ENCODE measurements around the gene ESPN. TPM values are rescaled to one million over a fixed set of nuclear protein-coding genes. Genes with fewer than 3 reads are reported as not detected.

The ESPN gene
- total and polyA plus RNA-seq, 2 of the 8 experiments (the other 6 are each of a cell fraction or from before 2014, with no cell fraction given), result 5.2 to 16.3 TPM

GRCh38 chr1:6414443-6414844 is 10.1 kb upstream of the ESPN start:
- peak overlapping the region; percentile 81; the same call in 1 of the 2 replicates for H4K8ac ChIP-seq (ENCODE audit: extremely low read depth, insufficient read depth, low read length)
- no peak overlapping the region for H2BK20ac ChIP-seq (ENCODE audit: low read length)
- peak overlapping the region; percentile 98 for H2BK12ac ChIP-seq (ENCODE audit: low read depth, low read length)
- H4K91ac ChIP-seq (replicated peaks; ENCODE audit: insufficient read length, low read length), result peak overlapping the region; percentile 91
- 23% methylated on average over 15 of the region's 15 CpGs; no CpG with 5 or more reads in 1 of the 2 experiments for WGBS, 2 experiments (ENCODE audit: extremely low coverage in 1 of 2, insufficient coverage in 1 of 2, insufficient read length in 1 of 2, insufficient replicate concordance in 2 of 2, low coverage in 1 of 2, low lambda C conversion rate in 2 of 2, missing lambda C conversion rate in 1 of 2)
- DNase-seq (ENCODE audit: low read depth in 1 of 2, low spot score in 2 of 2), result peak in 1 of 2 experiments; percentile 86
- H3K27ac ChIP-seq (ENCODE audit: low read depth, low read length), result no peak overlapping the region
- H2AFZ ChIP-seq (ENCODE audit: low read length), result peak overlapping the region; percentile 47; the same call in 1 of the 2 replicates
- H3K27me3 ChIP-seq (replicated peaks in 1 of 4; ENCODE audit: control insufficient read depth in 3 of 4, extremely low read depth in 1 of 4, insufficient read depth in 3 of 4, low read length in 3 of 4), result peaks cover 29 to 52% (median 50%) of the 10 kb centered on the region in 4 experiments
- peaks cover 2 to 10% (median 5%) of the 10 kb centered on the region in 4 experiments; a peak in 6 of 7 replicates for H3K4me1 ChIP-seq (replicated peaks in 1 of 4; ENCODE audit: control insufficient read depth in 3 of 4, insufficient read depth in 4 of 4, low read length in 3 of 4)
- H2BK15ac ChIP-seq (ENCODE audit: low read length), result no peak overlapping the region
- H3K9ac ChIP-seq (replicated peaks in 1 of 4; ENCODE audit: extremely low read depth in 1 of 4, low read depth in 3 of 4, low read length in 3 of 4), result no peak overlapping the region
- H4K5ac ChIP-seq (ENCODE audit: insufficient read length, low read depth, low read length), result peak overlapping the region; percentile 61
- CTCF ChIA-PET (ENCODE audit: partially characterized antibody), result interaction anchor here (0.7 to 58.4 kb wide), 31 partner anchors 8 to 227 kb away, joined by 3 to 1769 read pairs (median 4); no protein-coding TSS in a partner anchor
- H3K23ac ChIP-seq (ENCODE audit: insufficient read length), result no peak overlapping the region
- no peaks in the 10 kb centered on the region for H3K79me2 ChIP-seq (ENCODE audit: control insufficient read depth in 1 of 2, insufficient read depth in 2 of 2, low read length in 2 of 2)
- H3K23me2 ChIP-seq (ENCODE audit: low read depth, low read length), result peaks cover 5% of the 10 kb centered on the region; the same call in 1 of the 2 replicates
- peak; percentile 92 for FAIRE-seq
- H2BK5ac ChIP-seq (ENCODE audit: low read depth, low read length), result peak overlapping the region; percentile 84; the same call in 1 of the 2 replicates
- peaks cover 0 to 8% (median 0%) of the 10 kb centered on the region in 4 experiments; a peak in 1 of 8 replicates for H3K36me3 ChIP-seq (ENCODE audit: control insufficient read depth in 2 of 4, insufficient read depth in 4 of 4, low read length in 3 of 4)
- no peaks in the 10 kb centered on the region for H3K79me1 ChIP-seq (ENCODE audit: low read depth, low read length)
- peaks cover 0 to 5% of the 10 kb centered on the region in 2 experiments for H4K20me1 ChIP-seq (replicated peaks in 1 of 2; ENCODE audit: control insufficient read depth in 1 of 2, insufficient read depth in 2 of 2, low read length in 2 of 2)
- no peaks in the 10 kb centered on the region for H3K9me3 ChIP-seq (ENCODE audit: insufficient read depth in 2 of 2, low read depth in 1 of 2, low read length in 1 of 2)
- POLR2A ChIA-PET (ENCODE audit: partially characterized antibody), result interaction anchor here (0.6 to 1.8 kb wide), 8 partner anchors 10 to 576 kb away, joined by 3 to 6 read pairs (median 3); partner anchors contain the start of gene ACOT7
- H3K4me3 ChIP-seq (ENCODE audit: extremely low read depth in 1 of 4, insufficient read depth in 2 of 4, low read depth in 3 of 4, low read length in 4 of 4), result no peak overlapping the region; a peak in 1 of 8 replicates
- H2BK120ac ChIP-seq (replicated peaks; ENCODE audit: low read depth, low read length), result no peak overlapping the region
- H3K4ac ChIP-seq (replicated peaks; ENCODE audit: insufficient read length, low read depth, low read length), result no peak overlapping the region
- peak overlapping the region; percentile 93 for H3K18ac ChIP-seq (ENCODE audit: extremely low read depth, low read length)
- H3K14ac ChIP-seq (ENCODE audit: insufficient read length), result no peak overlapping the region
- peak overlapping the region; percentile 35 to 51 for H3K4me2 ChIP-seq (ENCODE audit: insufficient read depth in 1 of 2, low read depth in 2 of 2, low read length in 2 of 2)
- H2AK5ac ChIP-seq (ENCODE audit: low read depth, low read length), result peak overlapping the region; percentile 94; the same call in 1 of the 2 replicates
- peak overlapping the region; percentile 72 for H3K56ac ChIP-seq (replicated peaks; ENCODE audit: insufficient read length, low read depth, low read length)
- TF ChIP-seq E2F6 (IDR thresholded peaks at IDR 0.05) (peak; percentile 74), FOSL1 (IDR thresholded peaks at IDR 0.05; ENCODE audit: insufficient read depth, low read depth, low read length) (no peak), TBP (IDR thresholded peaks at IDR 0.05; ENCODE audit: low read depth, low read length) (no peak), TEAD4 (IDR thresholded peaks at IDR 0.05; ENCODE audit: low read depth, low read length) (no peak), CHD1 (IDR thresholded peaks at IDR 0.05; ENCODE audit: low read depth, low read length) (no peak), SP1 (IDR thresholded peaks at IDR 0.05; ENCODE audit: low read depth, low read length) (no peak), KDM4A (IDR thresholded peaks at IDR 0.05; ENCODE audit: low read depth, low read length, severe bottlenecking) (no peak), CBX5 (IDR thresholded peaks at IDR 0.05; ENCODE audit: low read depth, low read length) (no peak), RFX5 (IDR thresholded peaks at IDR 0.05; ENCODE audit: borderline replicate concordance, low read depth, low read length) (no peak), SP4 (IDR thresholded peaks at IDR 0.05; ENCODE audit: low read length) (no peak)
- TF ChIP-seq, protein P1, sequence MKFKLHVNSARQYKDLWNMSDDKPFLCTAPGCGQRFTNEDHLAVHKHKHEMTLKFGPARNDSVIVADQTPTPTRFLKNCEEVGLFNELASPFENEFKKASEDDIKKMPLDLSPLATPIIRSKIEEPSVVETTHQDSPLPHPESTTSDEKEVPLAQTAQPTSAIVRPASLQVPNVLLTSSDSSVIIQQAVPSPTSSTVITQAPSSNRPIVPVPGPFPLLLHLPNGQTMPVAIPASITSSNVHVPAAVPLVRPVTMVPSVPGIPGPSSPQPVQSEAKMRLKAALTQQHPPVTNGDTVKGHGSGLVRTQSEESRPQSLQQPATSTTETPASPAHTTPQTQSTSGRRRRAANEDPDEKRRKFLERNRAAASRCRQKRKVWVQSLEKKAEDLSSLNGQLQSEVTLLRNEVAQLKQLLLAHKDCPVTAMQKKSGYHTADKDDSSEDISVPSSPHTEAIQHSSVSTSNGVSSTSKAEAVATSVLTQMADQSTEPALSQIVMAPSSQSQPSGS (IDR thresholded peaks at IDR 0.05; ENCODE audit: low read length), result 0 out of 2 replicates have a peak, but pooled peaks have one; percentile 49

All from H1 (cell line).